GM18520 (cell line): Measurements from ENCODE around the gene CNDP2.

Experiments used
- ATAC-seq: cut with Tn5 transposase; IDR thresholded peaks from one replicate; pipeline ENCODE4 v1.9.1; 2021; ENCODE audit not compliant: unreplicated experiment

CNDP2 gene

DNA sequence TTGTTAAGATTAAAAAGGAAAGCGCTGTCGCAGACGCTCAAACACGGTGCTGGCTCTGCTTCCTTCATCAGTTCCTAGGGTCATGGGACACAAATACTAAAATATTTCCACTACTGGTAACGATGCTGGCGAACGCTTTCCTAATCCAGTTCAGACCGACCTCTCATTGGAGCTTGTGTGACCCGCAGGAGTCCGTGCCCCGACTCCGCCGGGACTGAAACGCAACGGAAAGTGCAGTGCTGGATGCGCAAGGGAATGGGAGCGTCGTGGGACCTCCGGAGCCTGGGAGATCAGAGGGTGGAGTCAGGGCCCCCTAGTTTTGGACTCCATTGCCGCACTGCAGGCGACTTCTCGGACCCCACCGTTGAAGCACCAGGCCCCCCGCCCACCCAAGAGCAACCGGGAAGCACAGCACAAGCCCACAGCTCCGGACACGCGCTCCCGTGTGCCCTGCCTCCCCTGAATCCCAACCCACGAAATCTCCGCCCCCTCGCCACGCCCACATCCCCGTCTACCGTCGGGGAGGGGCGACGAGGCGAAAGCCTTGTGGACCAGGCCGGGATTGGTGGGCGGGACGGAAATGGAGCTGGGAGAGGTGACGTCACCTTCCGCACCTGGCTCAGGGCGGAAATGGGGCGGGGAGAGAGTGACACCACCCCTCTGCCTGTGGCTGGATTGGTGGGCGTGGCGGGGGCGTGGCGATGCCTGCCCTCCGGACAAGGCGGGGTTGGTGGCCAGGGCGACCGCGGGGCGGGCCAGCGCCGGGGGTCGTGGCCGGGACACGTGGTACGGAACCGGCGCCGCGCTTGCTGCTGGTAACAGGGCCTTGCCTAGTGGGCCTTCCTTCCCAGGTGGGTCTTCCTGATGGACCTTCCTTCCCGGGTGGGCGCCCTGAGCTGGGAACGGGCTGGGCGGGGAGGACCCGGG lies at the start of gene CNDP2:
Gene CNDP2, plus strand, starts transcription at position 783 of the 927 bp plus-strand sequence. CDS start 3,611 bp downstream, outside the sequence.
- ATAC-seq, result peak; percentile 68

DNA sequence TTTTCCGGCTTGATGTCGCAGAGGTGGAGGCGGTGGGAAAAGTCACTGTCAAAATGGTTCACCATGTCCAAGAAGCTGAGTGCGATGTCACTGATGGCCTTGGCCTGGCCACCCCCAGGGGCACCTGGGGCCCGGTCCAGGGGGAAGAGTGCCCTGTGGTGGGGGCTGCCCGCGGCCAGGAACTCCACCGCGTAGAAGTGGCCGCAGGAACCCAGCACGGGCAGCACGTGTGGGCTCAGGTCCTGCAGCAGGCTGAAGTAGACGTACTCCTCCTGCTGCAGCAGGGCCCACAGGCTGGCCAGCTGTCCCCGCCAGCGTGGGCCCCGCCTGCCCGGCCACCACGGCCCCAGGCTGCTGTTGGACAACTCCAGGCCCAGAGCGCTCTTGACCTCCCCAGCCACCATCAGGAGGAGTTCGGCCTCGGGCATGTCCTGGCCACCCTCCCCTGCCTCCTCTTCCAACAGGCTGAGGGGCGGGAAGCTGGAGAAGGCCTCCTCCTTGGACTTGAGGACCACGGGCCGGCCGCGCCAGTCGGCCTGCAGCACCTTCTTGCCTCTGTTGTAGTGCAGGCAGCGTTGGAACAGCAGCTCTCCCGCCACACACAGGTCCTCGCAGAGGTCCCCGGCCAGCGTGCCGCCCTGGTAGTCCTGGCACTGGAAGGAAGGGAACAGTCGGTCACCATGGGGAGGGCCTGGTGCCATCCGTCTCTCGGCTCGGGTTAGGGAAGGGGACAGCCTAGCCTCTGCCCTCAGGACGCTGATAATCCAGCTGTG lies 49.3 kb upstream of the CNDP2 start:
- no peak for ATAC-seq

- no peak for ATAC-seq
These were observed 48.6 kb upstream of the CNDP2 start for GRCh38 chr18:74447404-74448152.

DNA sequence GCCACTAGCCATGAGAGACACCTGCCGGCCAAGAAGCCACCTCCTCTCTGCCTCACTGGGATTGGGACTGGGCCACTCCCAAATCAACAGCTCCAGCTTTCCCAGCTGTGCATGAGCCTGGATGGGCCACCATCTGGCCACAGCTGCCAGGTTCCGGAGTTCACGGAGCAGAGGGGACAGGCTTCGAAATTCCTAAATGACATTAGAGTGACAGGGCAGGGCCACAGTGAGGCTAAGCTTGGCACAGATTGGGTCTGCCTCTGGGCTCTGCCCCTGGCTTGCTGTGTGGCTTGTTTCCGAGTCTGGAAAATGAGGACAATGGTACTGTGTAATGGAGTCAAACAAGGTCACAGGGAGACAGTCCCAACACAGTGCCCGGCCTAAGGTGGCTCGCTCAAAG lies 45.5 kb upstream of the CNDP2 start:
- no peak for ATAC-seq

GRCh38 chr18:74451148-74451547 lies 45.0 kb upstream of the CNDP2 start:
- no peak for ATAC-seq

DNA sequence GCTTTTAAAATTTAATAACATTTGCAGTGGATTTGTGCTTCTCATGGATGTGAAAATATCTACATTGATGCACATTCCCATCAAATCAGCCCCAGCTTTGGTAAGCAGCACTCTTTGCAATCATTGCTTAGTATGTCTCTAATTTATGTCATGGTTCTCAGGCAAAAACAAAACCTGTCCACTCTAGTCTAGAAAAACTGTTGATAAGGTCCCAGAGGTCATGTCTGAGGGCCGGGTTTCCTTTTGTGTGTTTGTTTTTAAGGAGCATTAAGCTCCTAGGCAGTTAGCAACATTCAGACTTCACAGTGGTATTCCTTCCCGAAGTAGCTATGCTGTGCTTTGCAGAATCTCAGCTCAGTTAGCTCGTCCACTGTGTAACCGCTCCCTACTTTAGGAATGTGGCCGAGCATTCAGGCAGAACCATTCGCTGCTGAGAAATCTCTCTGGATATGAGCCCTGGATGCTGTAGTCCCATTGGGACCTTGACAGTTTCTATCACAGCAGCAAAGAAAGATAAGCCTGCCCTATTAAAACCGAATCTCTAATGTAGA lies 43.1 kb upstream of the CNDP2 start:
- ATAC-seq, result no peak

- ATAC-seq, result no peak
These were observed 42.4 kb upstream of the CNDP2 start for GRCh38 chr18:74453642-74454198.

DNA sequence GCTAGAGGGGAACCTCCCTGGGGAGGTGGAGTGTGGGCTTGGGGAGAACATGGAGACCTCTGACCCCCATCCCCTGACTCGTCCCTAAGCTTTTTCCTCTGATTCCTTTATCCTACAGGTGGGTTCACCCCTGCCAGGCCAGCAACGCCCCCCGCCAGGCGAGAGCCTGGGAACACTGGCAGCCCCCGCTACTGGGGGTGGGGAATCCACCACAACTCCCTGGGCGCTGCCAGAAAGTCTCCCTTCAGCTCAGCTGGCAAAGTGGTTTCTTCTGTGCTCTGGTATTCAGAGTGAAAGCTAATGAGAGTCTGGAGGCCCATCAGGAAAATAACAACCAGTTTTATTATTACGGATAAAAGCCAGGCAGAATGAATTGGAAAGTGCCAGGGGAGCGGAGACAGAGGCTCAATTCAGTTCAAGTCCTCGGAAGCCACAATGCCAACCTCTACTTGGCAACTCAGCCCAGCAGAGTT lies 41.8 kb upstream of the CNDP2 start:
- ATAC-seq, result no peak

GRCh38 chr18:74455386-74455785 lies 40.8 kb upstream of the CNDP2 start:
- no peak for ATAC-seq

DNA sequence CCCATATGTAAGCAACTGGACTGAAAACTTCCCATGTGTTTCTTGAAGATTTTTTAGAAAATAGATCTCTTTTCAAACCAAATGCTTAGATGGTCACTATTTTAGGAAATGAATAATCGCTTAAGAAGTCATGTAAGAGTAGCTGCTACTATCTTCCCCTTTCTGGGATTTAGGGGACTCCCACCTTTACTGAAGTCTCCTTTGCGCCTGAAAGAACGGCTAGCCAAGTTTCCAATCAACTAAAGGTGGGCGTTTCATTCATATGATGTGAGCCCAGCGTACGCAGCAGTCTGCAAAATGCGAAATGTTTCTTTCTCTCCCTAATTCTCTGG lies 40.2 kb upstream of the CNDP2 start:
- no peak for ATAC-seq

- ATAC-seq, result no peak
These were observed 39.7 kb upstream of the CNDP2 start for GRCh38 chr18:74456349-74457042.

GRCh38 chr18:74457043-74457724 lies 39.0 kb upstream of the CNDP2 start, which contains the start of gene DIPK1C:
Gene DIPK1C (minus strand): TSS chr18:74457308. CDS start chr18:74457259, 49 bp downstream.
- no peak for ATAC-seq

DNA sequence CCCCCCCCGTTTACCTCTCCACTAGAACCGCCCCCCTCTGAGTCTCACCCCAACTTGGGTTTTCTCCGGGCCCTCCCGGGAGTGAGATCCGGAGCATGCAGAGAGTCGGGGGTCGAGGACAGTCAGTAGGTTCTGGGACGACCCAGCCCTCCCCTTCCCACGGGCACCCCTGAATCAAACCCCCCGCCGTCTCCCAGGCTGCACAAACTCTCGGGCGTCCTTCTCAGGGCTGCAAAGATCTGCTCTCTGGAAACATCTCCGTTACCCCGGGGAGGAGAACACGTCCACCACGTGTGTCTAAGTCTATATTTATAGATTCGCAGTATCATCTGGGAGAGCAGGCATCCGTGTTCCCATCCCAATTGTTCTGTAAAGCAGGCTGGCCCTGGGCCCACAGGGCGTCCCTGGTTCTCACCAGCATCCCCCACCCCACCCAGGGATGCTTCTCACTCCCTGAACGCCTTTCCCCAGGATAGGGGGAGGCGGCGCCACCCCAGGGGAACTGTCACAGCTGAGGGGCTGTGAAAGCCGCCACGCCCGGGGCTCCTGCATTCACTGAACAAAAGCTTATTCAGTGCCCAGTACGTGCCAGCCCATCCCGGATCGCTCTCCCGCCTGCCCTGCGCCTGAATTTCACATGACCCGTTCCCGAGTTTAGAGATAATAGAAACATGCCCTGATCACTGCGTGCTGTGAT lies 38.3 kb upstream of the CNDP2 start:
- no peak for ATAC-seq

DNA sequence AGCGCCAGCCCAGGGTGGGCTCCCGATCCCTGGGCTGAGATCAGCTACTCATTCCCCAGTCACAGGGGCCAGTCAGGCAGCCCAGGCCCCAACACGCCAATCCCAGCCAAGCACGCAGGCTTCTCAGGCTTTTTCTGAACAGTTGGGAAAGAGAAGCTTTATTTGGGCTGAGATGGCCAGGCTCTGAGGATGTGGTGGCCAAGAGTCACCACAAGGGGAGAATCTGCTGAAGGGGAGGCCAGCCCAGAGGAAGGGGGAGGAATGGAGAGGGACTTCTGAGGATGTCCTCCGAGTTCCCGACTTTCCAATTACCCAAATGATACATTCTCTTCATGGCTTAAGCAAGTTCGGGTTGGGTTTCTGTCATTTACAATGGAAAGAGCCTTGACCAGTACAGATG lies 36.3 kb upstream of the CNDP2 start:
- ATAC-seq, result no peak

GRCh38 chr18:74460825-74461224 lies 35.3 kb upstream of the CNDP2 start:
- ATAC-seq, result no peak

GRCh38 chr18:74463254-74463653 lies 32.9 kb upstream of the CNDP2 start:
- no peak for ATAC-seq

DNA sequence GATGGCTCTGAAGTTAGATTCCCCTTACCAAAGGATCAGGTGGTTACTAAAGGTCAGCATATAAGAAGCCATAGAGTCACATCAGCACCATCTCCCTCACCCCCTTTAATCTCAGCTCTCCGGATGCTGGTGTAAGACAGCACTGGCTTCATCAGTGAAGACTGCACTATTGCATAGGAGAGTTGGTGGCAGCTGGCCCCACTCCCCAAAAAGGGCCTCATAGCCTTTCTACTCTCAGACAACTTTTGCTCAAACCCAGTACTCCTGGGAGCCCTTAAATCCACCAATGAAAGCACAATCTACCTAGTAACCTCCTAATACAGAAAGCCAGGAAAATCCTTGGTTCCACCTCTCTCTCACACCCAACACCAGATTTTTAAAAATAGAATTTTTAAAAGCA lies 32.2 kb upstream of the CNDP2 start:
- no peak for ATAC-seq

GRCh38 chr18:74465775-74466174 lies 30.4 kb upstream of the CNDP2 start:
- ATAC-seq, result no peak

DNA sequence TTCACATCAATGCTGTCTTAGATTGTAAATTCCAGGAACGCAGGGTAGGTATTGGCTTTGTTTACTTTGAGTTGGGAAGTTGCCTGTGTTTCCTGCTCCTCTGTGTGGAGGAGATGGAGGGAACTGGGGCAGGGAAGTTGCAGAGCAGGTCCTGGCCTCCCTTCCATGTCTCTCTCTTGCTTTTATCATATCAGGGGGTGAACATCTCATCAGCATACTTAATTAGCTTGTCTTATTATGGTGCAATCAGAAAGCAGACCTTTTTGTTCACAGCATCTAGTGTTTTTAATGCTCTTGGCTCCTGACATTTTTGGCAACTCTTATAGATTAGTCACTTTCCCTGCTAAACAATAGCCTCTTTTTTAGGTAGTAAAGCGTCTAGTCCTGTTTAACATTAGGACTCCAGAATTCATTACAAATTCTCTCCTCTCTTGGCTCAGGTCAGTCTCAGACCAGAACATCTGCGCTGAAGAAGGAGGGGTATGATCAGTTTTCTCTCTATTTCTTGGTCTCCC lies 27.6 kb upstream of the CNDP2 start:
- ATAC-seq, result no peak
